HG03045 (cell line): Measurements from ENCODE around the gene GALNT1.

Experiments used
- ATAC-seq: cut with Tn5 transposase; IDR thresholded peaks from one replicate; pipeline ENCODE4 v1.9.1; 2021; ENCODE audit warnings: mild to moderate bottlenecking, moderate library complexity; ENCODE audit not compliant: unreplicated experiment

Gene GALNT1

DNA sequence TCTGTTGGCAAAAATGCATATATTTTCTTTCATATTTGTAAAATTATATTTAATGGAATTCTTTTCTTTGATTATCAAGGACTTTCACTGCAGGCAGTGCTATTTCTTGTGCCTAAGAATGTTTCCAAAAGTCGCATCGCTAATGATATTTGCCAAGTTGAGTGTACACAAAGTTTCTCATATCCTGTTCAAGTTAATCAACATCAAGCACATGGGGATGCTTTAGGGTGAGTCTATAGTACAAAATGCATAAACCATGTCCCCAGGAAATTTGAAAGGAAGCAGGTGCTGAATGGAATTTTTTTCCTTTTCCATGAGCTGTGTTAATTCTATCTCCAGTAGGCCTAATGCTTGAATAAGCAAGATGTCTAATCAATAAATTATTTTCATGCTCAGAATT, 129.7 kb downstream of the GALNT1 start:
- ATAC-seq: no peak

DNA sequence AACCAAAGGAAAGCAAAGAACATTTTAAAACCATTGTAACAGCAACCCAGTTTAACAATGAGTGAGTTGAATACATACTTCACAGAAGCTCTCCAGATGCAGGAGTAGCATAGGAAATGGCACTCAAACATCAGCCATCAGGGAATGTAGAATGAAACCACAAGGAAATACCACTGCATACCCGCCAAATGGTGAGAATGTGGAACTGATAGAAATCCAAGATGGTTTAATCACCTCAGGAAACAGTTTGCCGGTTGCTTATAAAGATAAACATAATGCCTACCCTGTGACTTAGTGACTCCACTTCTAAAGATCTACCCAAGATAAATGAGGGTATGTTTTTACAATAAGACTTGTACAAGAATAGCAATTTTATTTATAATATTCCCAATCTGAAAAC, 132.0 kb downstream of the GALNT1 start:
- no peak for ATAC-seq

DNA sequence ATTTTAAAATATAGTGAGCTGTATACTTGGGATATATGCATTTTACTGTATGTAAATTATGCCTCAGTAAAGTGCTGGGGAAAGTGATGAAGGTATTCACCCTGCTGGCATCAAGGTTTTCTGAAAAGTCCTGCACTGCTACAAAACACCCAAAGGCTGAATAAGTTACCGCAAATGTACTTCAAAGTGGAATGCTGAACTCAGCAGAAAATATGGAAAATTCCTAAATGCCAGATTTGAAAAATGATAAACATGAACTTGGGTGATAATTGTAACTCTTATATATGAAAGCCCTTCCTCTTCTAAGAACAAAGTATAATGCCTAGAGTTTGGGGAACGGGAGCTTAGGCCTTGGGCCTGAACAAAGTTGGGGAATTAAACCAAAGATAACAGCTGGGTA, 133.0 kb downstream of the GALNT1 start:
- no peak for ATAC-seq

DNA sequence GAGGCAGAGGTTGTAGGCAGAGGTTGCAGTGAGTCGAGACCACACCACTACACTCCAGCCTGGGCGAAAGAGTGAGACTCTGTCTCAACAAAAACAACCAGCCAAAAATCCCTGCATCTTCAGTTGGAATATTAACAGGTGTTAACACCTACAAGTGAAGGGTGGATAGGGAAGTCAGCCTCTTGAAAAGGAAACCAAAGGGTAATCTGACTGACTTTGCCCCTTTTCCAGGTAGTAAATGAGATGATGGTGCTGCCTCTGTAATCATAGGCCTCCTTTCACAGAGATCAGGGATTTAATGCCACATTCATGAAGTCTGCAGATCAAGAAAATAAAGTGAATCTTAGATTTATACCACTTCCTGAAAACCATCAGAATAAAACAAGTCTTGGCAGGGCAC, 133.6 kb downstream of the GALNT1 start:
- no peak for ATAC-seq

DNA sequence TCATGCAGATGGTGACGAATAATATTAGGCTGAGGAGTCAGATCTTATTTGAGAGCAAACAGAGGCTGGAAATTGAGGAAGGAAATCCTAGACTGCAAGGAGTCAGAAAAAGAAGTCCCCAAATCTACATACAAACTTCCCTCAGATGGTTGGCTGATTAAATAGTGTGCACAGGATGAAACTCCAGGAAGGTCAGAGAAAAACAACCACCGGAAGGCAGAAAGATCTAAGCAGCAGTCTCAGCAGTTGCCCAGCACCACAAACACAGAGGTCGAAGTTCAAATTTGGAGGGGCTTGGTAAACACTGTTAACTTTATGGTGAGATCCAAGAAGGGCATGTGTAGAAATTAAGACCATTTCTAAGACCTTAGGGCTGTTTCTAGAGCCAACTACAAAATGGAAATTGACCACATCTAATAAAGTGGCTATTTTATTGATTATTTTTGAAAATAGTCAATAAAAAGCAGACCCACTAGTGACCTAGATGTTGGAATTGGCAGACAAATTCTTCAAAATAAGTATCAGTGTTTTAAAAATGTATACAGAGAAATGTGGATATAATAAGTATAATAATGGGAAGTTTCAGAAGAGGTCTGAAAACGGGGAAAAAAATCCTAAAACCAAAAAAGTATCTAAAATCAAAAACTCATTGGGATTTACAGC, 134.8 kb downstream of the GALNT1 start:
- no peak for ATAC-seq

DNA sequence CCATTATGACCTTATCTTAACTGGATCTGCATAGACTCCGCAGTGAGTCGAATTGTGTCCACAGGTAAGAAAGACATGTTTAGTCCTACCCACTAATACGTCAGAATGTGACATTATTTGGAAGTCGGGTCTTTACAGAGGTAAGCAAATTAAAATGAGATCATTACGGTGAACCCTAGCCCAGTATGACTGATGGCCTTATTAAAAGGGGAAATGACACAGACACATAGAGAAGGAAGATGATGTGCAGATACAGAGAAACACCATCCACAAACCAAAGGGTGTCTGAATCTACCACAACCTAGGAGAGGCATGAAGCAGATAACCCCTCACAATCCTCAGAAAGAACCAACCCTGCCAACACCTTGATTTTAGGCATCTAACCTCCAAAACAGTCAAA, 135.6 kb downstream of the GALNT1 start:
- no peak for ATAC-seq

DNA sequence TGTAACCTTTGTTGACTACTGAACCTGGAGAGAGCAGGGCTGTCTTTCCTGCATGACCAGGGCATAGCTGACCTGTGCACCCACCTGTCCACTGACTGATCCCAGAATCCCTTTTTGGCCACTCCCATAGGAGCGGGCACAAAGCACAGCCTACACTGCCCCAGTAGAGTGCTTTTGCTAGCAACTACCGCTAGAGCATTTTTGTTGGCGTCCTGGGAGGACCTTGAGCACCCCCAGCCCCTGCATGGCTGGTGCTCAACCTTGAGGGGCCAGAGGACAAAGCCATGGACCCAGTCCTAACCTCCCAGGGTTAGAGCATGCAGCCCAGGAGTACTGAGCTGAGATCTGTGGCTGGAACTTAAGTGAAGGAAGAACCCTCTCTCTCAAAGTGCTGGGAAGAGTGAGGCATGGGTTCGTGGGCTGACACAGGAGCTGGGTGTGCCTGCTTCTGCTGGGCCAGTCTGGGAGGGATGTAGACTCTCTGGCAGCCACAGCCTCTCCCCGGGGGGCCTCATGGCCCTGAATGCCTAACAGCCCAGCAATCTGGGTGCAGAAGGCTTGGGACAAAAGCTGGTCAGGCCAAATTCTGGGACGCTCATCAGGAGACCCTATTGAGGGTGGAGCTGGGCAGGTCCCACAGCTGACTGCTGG, 140.0 kb downstream of the GALNT1 start:
- no peak for ATAC-seq

DNA sequence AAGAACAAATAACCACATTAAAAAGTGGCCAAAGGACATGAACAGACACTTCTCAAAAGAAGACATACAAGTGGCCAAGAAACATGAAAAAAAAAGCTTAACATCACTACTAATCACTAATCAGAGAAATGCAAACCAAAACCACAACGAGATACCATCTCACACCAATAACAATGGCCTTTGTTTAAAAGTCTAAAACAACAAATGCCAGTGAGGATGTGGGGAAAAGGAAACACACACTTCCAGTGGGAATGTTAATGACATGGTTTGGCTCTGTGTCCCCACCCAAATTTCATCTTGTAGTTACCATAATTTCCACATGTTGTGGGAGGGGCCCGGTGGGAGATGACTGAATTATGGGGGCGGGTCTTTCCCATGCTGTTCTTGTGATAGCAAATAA, 147.1 kb downstream of the GALNT1 start:
- no peak for ATAC-seq

DNA sequence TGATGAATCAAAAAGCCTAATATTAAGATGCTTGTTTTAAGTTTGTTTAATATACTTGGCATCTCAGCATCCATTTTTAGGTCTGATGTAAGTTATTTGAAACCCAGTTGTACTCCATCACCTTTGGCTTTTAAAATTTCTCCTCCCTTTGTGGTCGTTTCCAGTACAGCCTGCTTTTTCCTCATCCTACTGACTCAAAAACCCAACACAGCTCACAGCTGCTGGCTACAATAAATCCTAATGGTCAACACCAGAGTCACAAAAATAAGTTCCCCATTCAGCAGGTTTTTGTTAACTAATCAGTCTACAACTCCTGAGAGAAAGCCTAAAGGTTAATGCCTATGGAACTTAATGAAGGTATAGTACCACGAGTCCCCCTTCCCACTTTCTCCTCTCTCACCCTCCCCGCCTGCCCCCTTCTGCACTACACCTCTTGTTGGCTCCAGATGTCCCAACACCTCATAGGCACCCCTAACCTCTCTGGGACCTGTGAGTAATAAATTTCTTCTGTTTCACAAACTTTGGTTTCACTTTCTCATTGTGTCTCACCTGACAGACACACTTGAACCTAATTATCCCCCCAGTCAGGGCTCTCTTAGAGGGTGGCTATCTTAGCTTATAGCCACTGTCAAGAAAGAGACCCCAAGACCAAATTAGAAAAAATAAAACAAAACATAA, 148.6 kb downstream of the GALNT1 start:
- ATAC-seq: no peak

DNA sequence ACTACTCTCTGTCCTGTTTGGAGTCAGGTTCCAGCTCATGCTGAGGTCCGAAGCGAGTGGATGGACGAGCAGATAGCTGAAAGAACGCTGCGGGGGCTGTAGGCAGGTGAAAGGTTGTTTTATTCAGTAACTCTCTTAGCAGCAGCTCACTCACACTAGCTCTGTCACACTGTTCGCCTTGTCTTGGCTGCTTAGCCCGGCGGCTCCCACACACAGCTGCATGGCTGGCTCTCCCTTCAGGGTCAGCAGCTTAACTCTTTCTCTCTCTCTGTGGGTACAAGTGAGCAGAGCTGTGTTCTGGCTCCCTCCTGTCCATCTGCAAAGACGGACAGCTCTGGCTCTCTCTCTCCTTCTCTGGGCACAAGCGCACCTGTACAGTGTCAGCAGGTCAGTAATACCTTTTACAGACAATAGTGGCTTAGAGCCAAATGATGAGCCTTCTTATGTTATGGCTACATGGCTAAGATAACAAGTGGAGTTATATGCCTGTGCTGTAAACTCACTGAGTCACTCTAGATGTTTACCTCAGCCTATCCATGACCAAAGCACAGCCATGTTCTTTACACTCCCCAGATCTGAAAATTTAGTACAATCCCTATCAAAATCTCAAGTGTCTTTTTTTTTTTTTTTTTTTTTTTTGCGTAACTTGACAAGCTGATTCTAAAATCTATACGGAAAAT, 149.3 kb downstream of the GALNT1 start:
- ATAC-seq: no peak

DNA sequence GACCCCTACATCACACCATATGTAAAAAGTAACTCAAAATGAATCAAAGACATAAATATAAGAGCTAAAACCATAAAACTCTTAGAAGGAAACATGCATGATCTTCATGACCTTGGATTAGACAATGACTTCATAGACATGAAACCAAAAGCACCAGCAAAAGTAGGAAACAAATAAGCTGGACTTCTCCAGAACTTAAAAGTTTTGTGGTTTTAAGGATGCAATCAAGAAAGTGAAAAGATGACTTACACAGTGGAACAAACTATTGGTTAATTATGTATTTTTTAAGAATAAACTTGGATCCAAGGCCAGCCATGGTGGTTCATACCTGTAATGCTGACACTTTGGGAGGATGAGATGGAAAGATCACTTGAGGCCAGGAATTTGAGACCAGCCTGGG, 150.2 kb downstream of the GALNT1 start:
- no peak for ATAC-seq

DNA sequence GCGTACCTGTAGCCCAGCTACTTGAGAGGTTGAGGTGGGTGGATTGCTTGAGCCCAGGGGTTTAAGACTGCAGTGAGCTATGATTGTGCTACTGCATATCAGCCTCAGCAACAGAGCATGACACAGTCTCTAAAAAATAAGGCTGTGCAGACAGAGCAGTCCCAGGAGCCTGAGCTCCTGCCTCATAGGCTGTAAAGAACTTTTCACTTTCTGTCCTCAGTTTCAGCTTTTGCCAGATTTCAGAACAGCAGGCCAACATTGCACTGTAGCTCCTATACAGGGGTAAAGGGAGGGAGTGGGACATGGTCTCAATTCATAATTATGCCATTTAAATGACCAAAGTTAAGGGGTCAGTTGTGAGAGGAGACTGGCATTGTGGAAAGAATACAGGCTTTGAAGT, 150.6 kb downstream of the GALNT1 start:
- no peak for ATAC-seq

DNA sequence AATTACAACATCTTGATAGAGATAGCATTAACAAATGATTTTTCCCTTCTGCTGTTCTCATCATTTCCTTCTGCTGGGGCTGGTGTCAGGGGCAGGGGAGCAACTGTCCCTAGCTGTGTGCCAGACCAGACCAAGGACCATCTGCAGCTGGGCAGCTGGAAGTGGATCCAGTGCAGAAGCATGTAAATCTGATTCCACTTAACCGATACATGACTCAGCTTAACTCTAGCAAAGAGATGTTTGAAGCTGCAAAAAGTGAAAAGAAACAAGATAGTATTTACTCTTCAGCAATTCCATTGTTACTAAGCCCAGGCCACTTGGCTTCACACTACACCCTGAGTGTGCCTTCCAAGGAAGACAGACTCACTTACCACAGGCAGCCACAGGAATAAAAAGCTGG, 151.1 kb downstream of the GALNT1 start:
- no peak for ATAC-seq

DNA sequence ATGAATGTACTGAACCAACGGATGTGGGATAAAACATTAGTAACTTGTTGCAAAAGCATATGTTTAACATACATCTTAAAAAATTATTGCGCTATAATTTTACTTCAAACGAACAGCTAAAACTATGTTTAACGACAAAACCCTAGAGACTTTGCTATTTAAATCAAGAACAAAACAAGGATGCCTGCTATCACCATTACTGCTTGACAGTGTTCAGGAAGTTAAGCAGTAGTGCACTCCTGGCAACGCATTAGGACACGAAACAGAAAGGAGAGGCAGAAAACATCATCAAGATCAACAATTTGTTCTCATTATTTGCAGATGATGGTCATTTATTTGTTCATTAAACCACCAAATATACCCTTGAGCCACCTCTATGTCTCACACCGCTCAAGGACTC, 151.9 kb downstream of the GALNT1 start:
- ATAC-seq: no peak

DNA sequence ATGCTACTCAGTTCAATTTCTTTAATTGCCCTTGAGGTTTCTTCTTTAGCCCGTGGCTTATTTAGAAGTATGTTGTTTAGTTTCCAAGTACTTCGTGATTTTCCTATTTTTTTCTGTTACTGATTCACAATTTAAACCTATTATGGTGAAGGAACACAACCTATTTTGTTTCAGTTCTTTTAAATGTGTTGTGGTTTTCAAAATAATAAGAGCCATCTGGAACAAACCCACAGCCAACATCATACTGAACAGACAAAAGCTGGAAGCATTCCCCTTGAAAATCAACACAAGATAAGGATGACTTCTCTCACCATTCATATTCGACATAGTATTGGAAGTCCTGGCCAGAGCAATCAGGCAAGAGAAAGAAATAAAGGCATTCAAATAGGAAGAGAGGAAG, 155.2 kb downstream of the GALNT1 start:
- ATAC-seq: no peak

DNA sequence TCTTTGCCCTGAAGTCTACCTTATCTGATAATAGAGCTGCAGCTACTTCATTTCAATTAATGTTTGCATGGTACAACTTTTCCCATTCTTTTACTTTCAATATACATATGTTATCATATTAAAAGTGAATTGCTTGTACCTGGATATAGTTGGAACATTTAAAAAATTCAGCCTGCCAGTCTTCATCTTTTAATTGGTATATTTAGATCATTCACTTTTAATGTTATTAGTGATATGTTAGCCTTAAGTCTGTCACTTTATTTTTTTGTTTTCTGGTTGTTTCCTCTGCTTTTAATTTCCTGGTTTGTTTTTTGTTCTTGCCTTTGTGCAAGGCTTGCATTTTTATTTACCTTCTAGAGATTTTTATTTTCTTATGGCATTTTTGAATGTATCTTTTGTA, 158.2 kb downstream of the GALNT1 start:
- ATAC-seq: no peak

DNA sequence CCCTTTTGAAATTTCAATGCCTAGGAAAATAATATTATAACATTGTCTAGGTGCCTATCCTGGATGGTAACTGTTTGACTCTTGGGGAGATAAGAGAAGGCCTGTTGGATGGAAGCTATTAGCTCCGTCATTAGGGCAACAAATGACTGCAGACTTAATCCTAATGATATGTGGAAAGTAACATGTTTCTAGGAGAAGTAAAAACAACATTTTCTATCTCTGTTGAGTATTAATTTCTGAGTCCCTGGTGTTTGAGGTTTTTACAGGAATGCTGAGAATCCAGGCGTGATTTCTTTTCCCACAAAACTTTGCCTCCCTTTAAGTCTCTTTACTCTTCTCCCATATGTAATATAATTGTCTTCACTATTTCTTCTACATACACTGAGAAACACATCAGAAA, 159.1 kb downstream of the GALNT1 start:
- ATAC-seq: no peak

DNA sequence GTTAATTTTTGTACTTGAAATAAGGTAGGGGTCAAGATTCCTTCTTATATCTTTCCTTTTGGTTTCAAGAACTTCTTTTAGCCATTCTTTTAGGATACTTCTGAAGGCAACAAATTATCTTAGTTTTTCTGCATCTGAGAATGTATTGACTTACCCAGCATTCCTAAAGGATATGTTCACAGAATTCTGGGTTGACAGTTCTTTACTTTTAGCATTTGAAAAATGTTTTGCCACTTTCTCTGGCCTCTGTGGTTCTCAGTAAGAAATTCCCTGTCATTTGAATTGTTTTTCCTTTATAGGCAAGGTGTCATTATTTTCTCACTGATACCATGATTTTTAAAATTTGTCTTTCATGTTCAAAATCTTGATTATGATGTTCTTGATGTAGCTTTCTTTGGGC, 162.4 kb downstream of the GALNT1 start:
- ATAC-seq: no peak

DNA sequence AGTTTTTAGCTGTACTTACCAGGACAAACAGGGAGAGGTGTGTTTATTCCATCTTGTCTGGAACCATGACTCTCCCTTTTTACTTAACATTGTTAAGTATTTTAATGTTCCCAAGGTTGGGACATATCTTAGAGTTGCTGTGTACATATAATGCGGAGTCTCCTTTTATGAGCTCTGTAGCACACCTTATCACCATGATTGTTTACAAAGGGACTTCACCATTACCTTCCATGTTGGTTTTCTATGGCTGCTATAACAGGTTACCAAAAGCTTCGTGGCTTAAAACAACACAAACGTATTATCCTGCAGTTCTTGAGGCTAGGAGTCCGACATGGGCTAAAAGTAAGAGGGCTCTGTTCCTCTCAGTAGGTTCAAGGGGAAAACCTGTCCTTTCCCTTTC, 164.3 kb downstream of the GALNT1 start:
- no peak for ATAC-seq

DNA sequence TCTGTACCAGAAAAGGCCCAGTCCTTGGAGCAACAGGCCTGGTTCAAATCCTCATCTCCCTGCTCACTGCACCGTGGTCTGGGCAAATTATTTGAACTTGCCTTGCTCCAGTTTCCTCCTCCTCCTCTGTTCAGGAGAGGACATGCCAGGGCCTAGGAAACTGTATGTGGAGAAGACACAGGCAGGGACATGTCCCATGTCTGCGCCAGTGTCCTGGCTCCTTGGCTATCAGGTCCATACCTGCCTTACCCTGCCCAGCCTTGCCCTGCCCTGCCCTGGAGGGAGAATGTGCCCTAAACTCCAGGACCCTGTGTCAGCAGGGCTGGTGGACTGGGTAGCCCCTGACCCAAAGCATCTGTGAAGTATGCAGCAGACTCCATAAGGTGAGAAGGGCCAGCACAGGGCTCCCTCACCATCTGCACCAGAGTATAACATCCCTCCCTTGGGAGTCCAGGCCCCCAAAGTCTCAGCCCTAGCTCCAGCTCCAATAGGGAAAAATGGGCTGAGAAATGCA, 165.3 kb downstream of the GALNT1 start:
- no peak for ATAC-seq

DNA sequence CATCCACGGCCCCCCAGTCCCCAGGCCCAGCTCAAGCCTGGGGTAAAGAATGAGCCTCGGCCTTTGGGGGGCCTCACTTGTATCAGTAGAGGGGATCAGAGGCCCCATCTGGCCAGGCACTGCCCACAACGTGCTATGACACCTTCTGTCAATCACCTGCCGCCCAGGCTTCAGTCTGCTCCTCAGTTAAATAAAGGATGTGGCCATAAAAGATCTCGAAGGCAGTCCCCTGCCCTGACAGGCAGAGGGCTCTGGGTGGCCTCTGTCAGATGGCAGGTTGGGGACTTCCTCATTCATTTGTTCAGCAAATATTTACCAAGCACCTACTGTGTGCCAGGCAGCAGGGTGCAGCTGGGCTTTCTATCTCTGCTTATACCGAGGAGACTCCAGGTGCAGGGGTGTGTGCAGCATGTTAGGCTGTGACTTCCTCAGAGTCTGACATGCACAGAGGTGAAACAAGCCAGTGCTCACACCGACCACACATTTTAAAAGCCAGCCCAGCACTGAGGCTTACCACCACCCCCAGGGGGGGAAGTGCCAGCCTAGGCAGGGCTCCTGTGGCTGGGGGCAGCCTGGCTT, 166.4 kb downstream of the GALNT1 start:
- no peak for ATAC-seq
